HG02678 (cell line): ENCODE data around the gene BTBD3.

Experiments used
- ATAC-seq: cut with Tn5 transposase; IDR thresholded peaks from one replicate; pipeline ENCODE4 v1.9.1; 2021; ENCODE audit warnings: mild to moderate bottlenecking, moderate library complexity; ENCODE audit not compliant: unreplicated experiment

BTBD3 gene

DNA sequence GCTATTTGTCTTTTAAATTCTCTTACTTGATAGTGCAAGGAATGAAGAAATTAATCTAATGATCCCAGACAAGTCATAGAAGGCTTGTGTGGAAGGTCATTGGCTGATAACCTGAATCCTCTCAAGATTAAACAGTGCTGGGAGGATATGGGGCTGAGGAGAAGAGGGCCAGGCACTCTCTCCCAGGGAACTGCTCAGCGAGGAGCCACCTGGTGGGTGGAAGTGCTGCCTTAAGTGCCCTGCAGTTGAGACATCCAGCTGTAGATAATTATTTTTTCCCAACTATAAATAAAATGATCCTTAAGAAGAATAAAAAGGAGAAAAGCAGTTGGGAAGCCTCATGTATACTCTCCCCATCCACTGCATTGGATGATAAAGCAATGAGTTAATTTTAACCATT, 47.9 kb downstream of the BTBD3 start:
- no peak for ATAC-seq

DNA sequence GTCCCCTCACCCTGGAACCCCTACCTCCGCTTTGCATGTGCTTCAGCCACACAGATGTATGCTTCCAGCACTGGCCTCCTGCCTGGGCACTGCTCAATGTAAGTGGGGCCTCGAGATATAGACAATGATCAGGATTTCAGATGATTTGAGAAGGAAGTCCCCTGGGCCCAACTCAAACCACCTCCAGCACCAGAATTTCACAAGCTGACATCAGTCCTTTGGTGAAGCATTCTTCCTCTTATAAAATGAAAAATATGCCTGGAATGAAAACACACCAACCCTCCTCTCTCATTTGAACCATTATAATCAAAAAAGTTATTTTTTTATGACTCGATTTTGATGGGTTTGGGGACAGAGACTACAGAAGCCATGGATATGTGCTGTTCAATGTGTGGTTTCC, 48.5 kb downstream of the BTBD3 start:
- ATAC-seq = no peak

GRCh38 chr20:11970243-11970836, 52.6 kb downstream of the BTBD3 start:
- ATAC-seq = no peak

DNA sequence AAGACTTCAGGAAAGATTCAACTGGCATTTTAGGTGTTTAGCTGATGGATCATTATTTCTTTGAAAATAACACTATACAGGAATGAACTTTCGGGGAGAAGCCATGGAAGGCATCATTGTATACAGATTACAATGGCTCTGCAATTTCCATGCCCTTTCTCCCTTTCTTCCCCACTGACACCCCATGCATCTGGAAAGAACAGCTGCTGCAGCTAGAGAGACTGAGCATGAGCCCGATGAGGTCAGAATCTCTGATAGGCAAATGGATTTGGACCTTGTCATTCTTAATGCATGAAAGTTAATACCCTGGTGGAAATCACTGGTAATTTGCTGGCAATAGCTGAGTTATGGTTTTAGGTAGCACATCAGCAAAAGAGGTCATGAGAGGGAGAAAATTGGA, 54.8 kb downstream of the BTBD3 start:
- no peak for ATAC-seq
